ENCODE measurements around the gene LAD1. TPM values are rescaled to one million over a fixed set of nuclear protein-coding genes. Genes with fewer than 3 reads are reported as not detected.

LAD1 gene
- total RNA-seq, 1 donor from 2014 or later, result 38.0 TPM

DNA sequence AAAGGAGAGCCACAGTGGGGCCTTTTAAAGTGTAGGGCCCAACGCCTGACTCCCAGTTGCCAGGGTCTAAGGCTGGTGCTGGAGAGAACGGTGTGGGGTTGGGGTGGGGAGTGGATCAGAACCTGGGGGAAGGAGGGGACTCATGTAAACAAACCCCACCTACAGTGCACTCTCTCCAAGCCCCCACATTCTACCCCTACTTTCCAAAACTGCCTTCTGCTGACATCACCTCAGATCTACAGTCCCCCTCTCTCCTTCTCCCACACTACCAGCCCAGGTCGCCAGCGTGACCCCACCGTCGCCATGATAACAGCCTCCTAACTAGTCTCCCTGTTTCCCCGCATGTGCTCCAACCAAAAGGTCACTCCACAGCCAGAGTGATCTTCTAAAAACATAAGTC, 48.2 kb downstream of the LAD1 start:
- Mint-ChIP-seq H3K4me3 (ENCODE audit: low read depth) (no peak overlapping the region), H3K4me1 (ENCODE audit: low read depth) (no peaks in the 10 kb centered on the region), H3K27me3 (peaks cover 39% of the 10 kb centered on the region), H3K9me3 (ENCODE audit: low read depth) (no peaks in the 10 kb centered on the region), H3K36me3 (ENCODE audit: insufficient read depth) (no peaks in the 10 kb centered on the region), H3K27ac (no peak overlapping the region)
- DNase-seq (ENCODE audit: low spot score, unreplicated experiment), result no peak
- TF ChIP-seq, protein P1, sequence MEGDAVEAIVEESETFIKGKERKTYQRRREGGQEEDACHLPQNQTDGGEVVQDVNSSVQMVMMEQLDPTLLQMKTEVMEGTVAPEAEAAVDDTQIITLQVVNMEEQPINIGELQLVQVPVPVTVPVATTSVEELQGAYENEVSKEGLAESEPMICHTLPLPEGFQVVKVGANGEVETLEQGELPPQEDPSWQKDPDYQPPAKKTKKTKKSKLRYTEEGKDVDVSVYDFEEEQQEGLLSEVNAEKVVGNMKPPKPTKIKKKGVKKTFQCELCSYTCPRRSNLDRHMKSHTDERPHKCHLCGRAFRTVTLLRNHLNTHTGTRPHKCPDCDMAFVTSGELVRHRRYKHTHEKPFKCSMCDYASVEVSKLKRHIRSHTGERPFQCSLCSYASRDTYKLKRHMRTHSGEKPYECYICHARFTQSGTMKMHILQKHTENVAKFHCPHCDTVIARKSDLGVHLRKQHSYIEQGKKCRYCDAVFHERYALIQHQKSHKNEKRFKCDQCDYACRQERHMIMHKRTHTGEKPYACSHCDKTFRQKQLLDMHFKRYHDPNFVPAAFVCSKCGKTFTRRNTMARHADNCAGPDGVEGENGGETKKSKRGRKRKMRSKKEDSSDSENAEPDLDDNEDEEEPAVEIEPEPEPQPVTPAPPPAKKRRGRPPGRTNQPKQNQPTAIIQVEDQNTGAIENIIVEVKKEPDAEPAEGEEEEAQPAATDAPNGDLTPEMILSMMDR (IDR thresholded peaks at IDR 0.05; ENCODE audit: unreplicated experiment), result no peak

DNA sequence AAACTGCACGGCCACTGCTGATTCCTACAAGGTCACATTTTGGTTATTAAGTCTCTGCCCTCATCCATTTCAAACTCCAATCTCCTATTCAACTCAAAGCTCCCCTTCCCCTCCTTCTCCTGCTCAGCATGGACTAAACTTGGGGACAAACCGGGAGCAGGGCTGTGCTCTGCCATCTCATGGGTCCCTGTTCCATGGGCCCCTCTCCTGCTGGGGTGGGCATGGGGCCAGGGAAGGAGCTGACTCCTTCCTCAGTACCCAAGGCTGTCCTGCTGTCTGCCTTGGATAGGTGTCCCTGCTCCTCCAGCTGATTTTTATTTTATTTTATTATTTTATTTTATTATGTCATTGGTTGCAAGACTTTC, 48.8 kb downstream of the LAD1 start:
- Mint-ChIP-seq H3K36me3 (ENCODE audit: insufficient read depth) (no peaks in the 10 kb centered on the region), H3K9me3 (ENCODE audit: low read depth) (no peaks in the 10 kb centered on the region), H3K27ac (no peak overlapping the region), H3K4me1 (ENCODE audit: low read depth) (no peaks in the 10 kb centered on the region), H3K4me3 (ENCODE audit: low read depth) (no peak overlapping the region), H3K27me3 (peaks cover 34% of the 10 kb centered on the region)
- DNase-seq (ENCODE audit: low spot score, unreplicated experiment), result no peak
- TF ChIP-seq, protein P1 (IDR thresholded peaks at IDR 0.05; ENCODE audit: unreplicated experiment), result no peak

DNA sequence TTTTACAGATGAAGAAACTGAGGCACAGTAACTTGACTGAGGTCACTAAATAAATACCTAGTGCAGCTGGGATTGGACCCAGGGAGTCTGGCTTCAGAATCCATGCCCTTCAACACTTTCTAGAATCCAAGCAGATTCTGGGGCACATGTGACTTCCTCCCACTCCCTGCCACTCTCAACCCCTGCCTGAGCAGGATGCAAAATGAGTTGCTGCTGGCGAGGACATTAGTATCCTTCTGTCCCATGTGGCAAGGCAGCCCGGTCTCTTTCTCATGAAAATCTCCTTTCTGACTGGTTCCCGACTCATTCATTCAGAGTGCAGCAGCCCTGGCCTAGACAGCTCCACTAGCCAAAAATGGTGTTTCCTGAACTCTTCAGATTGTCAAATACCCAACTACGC, 50.0 kb downstream of the LAD1 start:
- peaks cover 32% of the 10 kb centered on the region for H3K27me3 Mint-ChIP-seq
- no peak for DNase-seq (ENCODE audit: low spot score, unreplicated experiment)
- no peaks in the 10 kb centered on the region for H3K36me3 Mint-ChIP-seq (ENCODE audit: insufficient read depth)
- no peak overlapping the region for H3K4me3 Mint-ChIP-seq (ENCODE audit: low read depth)
- H3K27ac Mint-ChIP-seq, result no peak overlapping the region
- no peaks in the 10 kb centered on the region for H3K9me3 Mint-ChIP-seq (ENCODE audit: low read depth)
- TF ChIP-seq, protein P1 (IDR thresholded peaks at IDR 0.05; ENCODE audit: unreplicated experiment), result no peak
- H3K4me1 Mint-ChIP-seq (ENCODE audit: low read depth), result no peaks in the 10 kb centered on the region

DNA sequence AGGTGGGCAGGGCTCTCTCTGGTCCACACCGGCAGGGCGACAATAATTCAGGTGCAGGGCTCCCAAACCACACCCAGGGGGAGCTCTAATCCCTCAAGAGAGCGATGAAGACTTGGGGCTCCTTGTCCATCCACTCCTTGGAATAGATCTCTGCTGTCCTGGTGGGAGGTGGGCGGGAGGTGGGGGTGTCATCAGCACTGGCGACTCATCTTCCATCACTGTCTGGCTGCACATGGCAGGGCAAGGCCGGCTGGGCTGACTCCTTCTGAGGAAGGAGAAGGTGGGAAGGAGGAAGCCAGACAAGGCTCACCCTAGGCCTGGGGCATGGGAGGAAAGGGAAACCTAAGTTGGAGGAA, 50.9 kb downstream of the LAD1 start:
- H3K36me3 Mint-ChIP-seq (ENCODE audit: insufficient read depth), result no peaks in the 10 kb centered on the region
- peaks cover 29% of the 10 kb centered on the region for H3K27me3 Mint-ChIP-seq
- H3K9me3 Mint-ChIP-seq (ENCODE audit: low read depth), result no peaks in the 10 kb centered on the region
- H3K4me1 Mint-ChIP-seq (ENCODE audit: low read depth), result no peaks in the 10 kb centered on the region
- peak; percentile 26 for DNase-seq (ENCODE audit: low spot score, unreplicated experiment)
- TF ChIP-seq, protein P1 (IDR thresholded peaks at IDR 0.05; ENCODE audit: unreplicated experiment), result peak; percentile 68
- no peak overlapping the region for H3K27ac Mint-ChIP-seq
- no peak overlapping the region for H3K4me3 Mint-ChIP-seq (ENCODE audit: low read depth)

DNA sequence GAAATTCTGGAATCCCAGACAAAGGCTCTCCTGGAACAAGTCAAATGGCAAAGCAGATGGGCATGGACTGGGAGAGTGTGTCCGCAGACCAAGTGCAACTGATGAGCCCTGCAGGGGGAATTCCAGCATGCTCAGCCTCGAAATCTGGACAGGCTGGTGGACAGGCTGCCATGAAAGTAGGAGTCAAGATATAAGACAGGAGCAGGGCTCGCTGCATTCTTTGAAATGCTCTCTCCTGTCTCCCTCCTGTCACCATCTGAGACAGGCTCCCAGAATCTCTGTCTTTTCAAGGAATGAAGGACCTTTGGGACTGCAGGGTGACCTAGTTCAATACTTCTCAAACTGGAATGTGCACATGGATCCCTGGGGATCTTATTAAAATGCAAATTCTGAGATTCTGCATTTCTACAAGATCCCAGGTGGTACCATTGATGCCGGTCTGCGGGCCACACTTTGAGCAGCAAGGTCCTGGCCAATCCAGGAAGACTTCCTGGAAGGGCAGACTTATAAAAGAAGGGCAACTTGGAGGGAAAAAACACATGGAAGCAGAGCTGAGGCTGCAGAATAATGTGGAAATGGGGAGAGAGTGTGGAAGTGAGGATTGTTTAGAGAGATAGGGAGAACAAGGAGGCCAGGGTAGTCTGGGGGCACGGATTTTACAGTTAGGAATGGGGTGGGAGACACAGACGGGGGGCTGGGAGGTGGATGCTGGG, 51.5 kb downstream of the LAD1 start:
- Mint-ChIP-seq H3K4me1 (ENCODE audit: low read depth) (no peaks in the 10 kb centered on the region), H3K27ac (no peak overlapping the region), H3K4me3 (ENCODE audit: low read depth) (no peak overlapping the region), H3K36me3 (ENCODE audit: insufficient read depth) (no peaks in the 10 kb centered on the region), H3K9me3 (ENCODE audit: low read depth) (no peaks in the 10 kb centered on the region), H3K27me3 (peaks cover 29% of the 10 kb centered on the region)
- no peak for DNase-seq (ENCODE audit: low spot score, unreplicated experiment)
- TF ChIP-seq, protein P1 (IDR thresholded peaks at IDR 0.05; ENCODE audit: unreplicated experiment), result no peak

Measured in progenitor cell of endocrine pancreas (in vitro differentiated cells).